ENCODE results near the gene SERPINA1.
"Not testable (repeated sequence)": the region's sequence is repeated elsewhere in the genome, so short reads cannot be mapped to it uniquely, and the experiment has no call there.

The SERPINA1 gene

GRCh38 chr14:94369766-94370523 lies 18.5 kb downstream of the SERPINA1 start:
- not testable (repeated sequence) for H3K9me3 ChIP-seq (ENCODE audit: control insufficient read depth, low read length); H3K36me3 ChIP-seq (ENCODE audit: control insufficient read depth, insufficient read depth, low read length); H3K27ac ChIP-seq (ENCODE audit: insufficient read depth, low read length, poor library complexity, severe bottlenecking); H3K4me1 ChIP-seq (ENCODE audit: control insufficient read depth, insufficient read depth, low read length, poor library complexity, severe bottlenecking); H3K4me3 ChIP-seq (ENCODE audit: insufficient read depth, low read depth, low read length, poor library complexity, severe bottlenecking); DNase-seq; H3K27me3 ChIP-seq (replicated peaks; ENCODE audit: control insufficient read depth, insufficient read depth, low read length, poor library complexity, severe bottlenecking)

- Histone ChIP-seq H3K27ac (ENCODE audit: insufficient read depth, low read length, poor library complexity, severe bottlenecking) (no peak overlapping the region), H3K27me3 (replicated peaks; ENCODE audit: control insufficient read depth, insufficient read depth, low read length, poor library complexity, severe bottlenecking) (no peaks in the 10 kb centered on the region), H3K4me3 (ENCODE audit: insufficient read depth, low read depth, low read length, poor library complexity, severe bottlenecking) (no peak overlapping the region), H3K36me3 (ENCODE audit: control insufficient read depth, insufficient read depth, low read length) (no peaks in the 10 kb centered on the region), H3K4me1 (ENCODE audit: control insufficient read depth, insufficient read depth, low read length, poor library complexity, severe bottlenecking) (no peaks in the 10 kb centered on the region), H3K9me3 (ENCODE audit: control insufficient read depth, low read length) (no peaks in the 10 kb centered on the region)
- DNase-seq: no peak
These were observed 19.4 kb downstream of the SERPINA1 start for GRCh38 chr14:94368956-94369355.

GRCh38 chr14:94368243-94368590 lies 20.2 kb downstream of the SERPINA1 start:
- Histone ChIP-seq H3K4me3 (ENCODE audit: insufficient read depth, low read depth, low read length, poor library complexity, severe bottlenecking) (no peak overlapping the region), H3K4me1 (ENCODE audit: control insufficient read depth, insufficient read depth, low read length, poor library complexity, severe bottlenecking) (no peaks in the 10 kb centered on the region), H3K27ac (ENCODE audit: insufficient read depth, low read length, poor library complexity, severe bottlenecking) (no peak overlapping the region), H3K27me3 (replicated peaks; ENCODE audit: control insufficient read depth, insufficient read depth, low read length, poor library complexity, severe bottlenecking) (no peaks in the 10 kb centered on the region), H3K36me3 (ENCODE audit: control insufficient read depth, insufficient read depth, low read length) (no peaks in the 10 kb centered on the region), H3K9me3 (ENCODE audit: control insufficient read depth, low read length) (no peaks in the 10 kb centered on the region)
- DNase-seq: no peak

GRCh38 chr14:94367347-94368242 lies 20.8 kb downstream of the SERPINA1 start:
- H3K4me1 ChIP-seq (ENCODE audit: control insufficient read depth, insufficient read depth, low read length, poor library complexity, severe bottlenecking): no peaks in the 10 kb centered on the region
- no peaks in the 10 kb centered on the region for H3K36me3 ChIP-seq (ENCODE audit: control insufficient read depth, insufficient read depth, low read length)
- no peak overlapping the region for H3K4me3 ChIP-seq (ENCODE audit: insufficient read depth, low read depth, low read length, poor library complexity, severe bottlenecking)
- no peaks in the 10 kb centered on the region for H3K27me3 ChIP-seq (replicated peaks; ENCODE audit: control insufficient read depth, insufficient read depth, low read length, poor library complexity, severe bottlenecking)
- DNase-seq: no peak
- H3K9me3 ChIP-seq (ENCODE audit: control insufficient read depth, low read length): no peaks in the 10 kb centered on the region
- H3K27ac ChIP-seq (ENCODE audit: insufficient read depth, low read length, poor library complexity, severe bottlenecking): no peak overlapping the region

- DNase-seq: no peak
- Histone ChIP-seq H3K27me3 (replicated peaks; ENCODE audit: control insufficient read depth, insufficient read depth, low read length, poor library complexity, severe bottlenecking) (no peaks in the 10 kb centered on the region), H3K36me3 (ENCODE audit: control insufficient read depth, insufficient read depth, low read length) (no peaks in the 10 kb centered on the region), H3K4me3 (ENCODE audit: insufficient read depth, low read depth, low read length, poor library complexity, severe bottlenecking) (no peak within 1 kb of the TSS), H3K9me3 (ENCODE audit: control insufficient read depth, low read length) (no peaks in the 10 kb centered on the region), H3K4me1 (ENCODE audit: control insufficient read depth, insufficient read depth, low read length, poor library complexity, severe bottlenecking) (no peaks in the 10 kb centered on the region), H3K27ac (ENCODE audit: insufficient read depth, low read length, poor library complexity, severe bottlenecking) (no peak within 1 kb of the TSS)
These were observed 22.1 kb downstream of the SERPINA1 start, which contains the start of gene SERPINA2 for GRCh38 chr14:94366146-94366915. Gene SERPINA2, minus strand, starts transcription at chr14:94366698.

- Histone ChIP-seq H3K9me3 (ENCODE audit: control insufficient read depth, low read length) (no peaks in the 10 kb centered on the region), H3K36me3 (ENCODE audit: control insufficient read depth, insufficient read depth, low read length) (no peaks in the 10 kb centered on the region), H3K27me3 (replicated peaks; ENCODE audit: control insufficient read depth, insufficient read depth, low read length, poor library complexity, severe bottlenecking) (no peaks in the 10 kb centered on the region), H3K27ac (ENCODE audit: insufficient read depth, low read length, poor library complexity, severe bottlenecking) (no peak overlapping the region), H3K4me1 (ENCODE audit: control insufficient read depth, insufficient read depth, low read length, poor library complexity, severe bottlenecking) (no peaks in the 10 kb centered on the region), H3K4me3 (ENCODE audit: insufficient read depth, low read depth, low read length, poor library complexity, severe bottlenecking) (no peak overlapping the region)
- no peak for DNase-seq
These were observed 22.8 kb downstream of the SERPINA1 start for GRCh38 chr14:94365624-94366023.

- Histone ChIP-seq H3K27me3 (replicated peaks; ENCODE audit: control insufficient read depth, insufficient read depth, low read length, poor library complexity, severe bottlenecking) (no peaks in the 10 kb centered on the region), H3K4me3 (ENCODE audit: insufficient read depth, low read depth, low read length, poor library complexity, severe bottlenecking) (no peak overlapping the region), H3K27ac (ENCODE audit: insufficient read depth, low read length, poor library complexity, severe bottlenecking) (no peak overlapping the region), H3K4me1 (ENCODE audit: control insufficient read depth, insufficient read depth, low read length, poor library complexity, severe bottlenecking) (no peaks in the 10 kb centered on the region), H3K36me3 (ENCODE audit: control insufficient read depth, insufficient read depth, low read length) (no peaks in the 10 kb centered on the region), H3K9me3 (ENCODE audit: control insufficient read depth, low read length) (no peaks in the 10 kb centered on the region)
- DNase-seq: no peak
These were observed 23.4 kb downstream of the SERPINA1 start for GRCh38 chr14:94364964-94365363.

- DNase-seq: no peak
- Histone ChIP-seq H3K9me3 (ENCODE audit: control insufficient read depth, low read length) (no peaks in the 10 kb centered on the region), H3K4me1 (ENCODE audit: control insufficient read depth, insufficient read depth, low read length, poor library complexity, severe bottlenecking) (no peaks in the 10 kb centered on the region), H3K27ac (ENCODE audit: insufficient read depth, low read length, poor library complexity, severe bottlenecking) (no peak overlapping the region), H3K36me3 (ENCODE audit: control insufficient read depth, insufficient read depth, low read length) (no peaks in the 10 kb centered on the region), H3K27me3 (replicated peaks; ENCODE audit: control insufficient read depth, insufficient read depth, low read length, poor library complexity, severe bottlenecking) (no peaks in the 10 kb centered on the region), H3K4me3 (ENCODE audit: insufficient read depth, low read depth, low read length, poor library complexity, severe bottlenecking) (no peak overlapping the region)
These were observed 24.4 kb downstream of the SERPINA1 start for GRCh38 chr14:94364037-94364436.

GRCh38 chr14:94363151-94363624 lies 25.2 kb downstream of the SERPINA1 start:
- Histone ChIP-seq H3K27me3 (replicated peaks; ENCODE audit: control insufficient read depth, insufficient read depth, low read length, poor library complexity, severe bottlenecking) (no peaks in the 10 kb centered on the region), H3K9me3 (ENCODE audit: control insufficient read depth, low read length) (no peaks in the 10 kb centered on the region), H3K36me3 (ENCODE audit: control insufficient read depth, insufficient read depth, low read length) (no peaks in the 10 kb centered on the region), H3K27ac (ENCODE audit: insufficient read depth, low read length, poor library complexity, severe bottlenecking) (no peak overlapping the region), H3K4me1 (ENCODE audit: control insufficient read depth, insufficient read depth, low read length, poor library complexity, severe bottlenecking) (no peaks in the 10 kb centered on the region), H3K4me3 (ENCODE audit: insufficient read depth, low read depth, low read length, poor library complexity, severe bottlenecking) (no peak overlapping the region)
- no peak for DNase-seq
